NB4 (cell line): Measurements from ENCODE around the gene C1QTNF1.

Experiments used
- DNase-seq: peaks from one replicate; pipeline ENCODE4 v3.0.0; 2010; ENCODE audit warnings: low read depth
- H3K4me3 ChIP-seq: one replicate; pipeline ENCODE4 v1.5.1; 2011; ENCODE audit warnings: mild to moderate bottlenecking, low read depth, low read length, moderate library complexity
- MYC ChIP-seq: IDR thresholded peaks from 2 replicates; pipeline ENCODE4 v1.6.1; 2011; ENCODE audit warnings: low read depth, low read length
- POLR2A ChIP-seq: IDR thresholded peaks from 2 replicates; pipeline ENCODE4 v1.6.1; 2011; ENCODE audit warnings: mild to moderate bottlenecking; ENCODE audit not compliant: insufficient read length; ENCODE audit errors: extremely low read depth
- TF ChIP-seq, protein P1 (sequence below): IDR thresholded peaks from one replicate; pipeline ENCODE4 v1.5.1; 2012; ENCODE audit warnings: low read depth, low read length
- TF ChIP-seq, protein P2 (sequence below): IDR thresholded peaks from 2 replicates; pipeline ENCODE4 v1.6.1; 2011; ENCODE audit warnings: low read depth, low read length

Gene C1QTNF1

DNA sequence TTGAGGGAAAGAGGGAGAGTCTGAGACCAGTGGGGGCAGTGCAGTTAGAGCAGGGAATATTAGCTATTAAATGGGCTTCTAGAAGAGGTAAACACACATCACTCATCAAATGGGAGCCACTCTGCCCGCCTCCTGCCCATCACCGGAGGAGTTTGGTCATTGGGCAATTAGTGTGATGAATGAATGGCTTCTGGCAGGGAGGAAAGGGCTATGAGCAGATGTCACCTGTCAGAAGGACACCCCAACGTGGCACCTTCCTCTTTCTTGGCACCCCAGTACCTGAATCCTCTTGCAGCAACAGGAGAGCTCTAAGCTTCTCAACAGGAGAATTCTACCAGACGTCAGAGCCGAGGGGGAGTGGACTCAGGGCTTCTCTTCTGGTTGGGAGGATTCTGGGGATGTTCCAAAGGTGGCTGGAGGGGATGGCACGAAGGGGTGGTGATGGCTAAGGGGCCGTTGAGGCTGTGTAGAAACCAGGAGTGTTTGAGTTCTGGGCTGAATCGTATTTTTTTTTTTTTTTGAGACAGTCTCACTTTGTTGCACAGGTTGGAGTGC, 11.0 kb downstream of the C1QTNF1 start:
- TF ChIP-seq, protein P1, sequence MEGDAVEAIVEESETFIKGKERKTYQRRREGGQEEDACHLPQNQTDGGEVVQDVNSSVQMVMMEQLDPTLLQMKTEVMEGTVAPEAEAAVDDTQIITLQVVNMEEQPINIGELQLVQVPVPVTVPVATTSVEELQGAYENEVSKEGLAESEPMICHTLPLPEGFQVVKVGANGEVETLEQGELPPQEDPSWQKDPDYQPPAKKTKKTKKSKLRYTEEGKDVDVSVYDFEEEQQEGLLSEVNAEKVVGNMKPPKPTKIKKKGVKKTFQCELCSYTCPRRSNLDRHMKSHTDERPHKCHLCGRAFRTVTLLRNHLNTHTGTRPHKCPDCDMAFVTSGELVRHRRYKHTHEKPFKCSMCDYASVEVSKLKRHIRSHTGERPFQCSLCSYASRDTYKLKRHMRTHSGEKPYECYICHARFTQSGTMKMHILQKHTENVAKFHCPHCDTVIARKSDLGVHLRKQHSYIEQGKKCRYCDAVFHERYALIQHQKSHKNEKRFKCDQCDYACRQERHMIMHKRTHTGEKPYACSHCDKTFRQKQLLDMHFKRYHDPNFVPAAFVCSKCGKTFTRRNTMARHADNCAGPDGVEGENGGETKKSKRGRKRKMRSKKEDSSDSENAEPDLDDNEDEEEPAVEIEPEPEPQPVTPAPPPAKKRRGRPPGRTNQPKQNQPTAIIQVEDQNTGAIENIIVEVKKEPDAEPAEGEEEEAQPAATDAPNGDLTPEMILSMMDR = no peak
- TF ChIP-seq MYC = no peak
- TF ChIP-seq POLR2A = no peak
- TF ChIP-seq, protein P2, sequence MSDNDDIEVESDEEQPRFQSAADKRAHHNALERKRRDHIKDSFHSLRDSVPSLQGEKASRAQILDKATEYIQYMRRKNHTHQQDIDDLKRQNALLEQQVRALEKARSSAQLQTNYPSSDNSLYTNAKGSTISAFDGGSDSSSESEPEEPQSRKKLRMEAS = no peak
- no peak for DNase-seq

GRCh38 chr17:79035686-79036085, 11.7 kb downstream of the C1QTNF1 start:
- H3K4me3 ChIP-seq = no peak overlapping the region
- TF ChIP-seq, protein P1 = no peak
- TF ChIP-seq MYC (no peak), POLR2A (no peak)
- TF ChIP-seq, protein P2 = no peak
- DNase-seq = no peak

More for the DNA sequence above, 11.0 kb downstream of the C1QTNF1 start:
- no peak overlapping the region for H3K4me3 ChIP-seq

DNA sequence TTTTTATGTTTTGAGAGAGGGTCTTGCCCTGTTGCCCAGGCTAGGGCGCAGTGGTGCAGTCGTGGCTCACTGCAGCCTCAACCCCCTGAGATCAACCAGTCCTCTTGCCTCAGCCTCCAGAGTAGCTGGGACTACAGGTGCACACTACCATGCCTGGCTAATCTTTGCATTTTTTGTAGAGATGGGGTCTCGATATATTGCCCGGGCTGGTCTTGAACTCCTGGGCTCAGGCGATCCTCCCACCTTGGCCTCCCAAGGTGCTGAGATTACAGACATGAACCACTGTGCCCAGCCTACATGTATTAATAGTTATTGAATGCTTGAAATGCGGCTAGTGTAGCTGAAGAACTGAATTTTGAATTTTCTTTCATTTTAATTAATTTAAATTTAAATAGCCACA, 12.2 kb downstream of the C1QTNF1 start:
- no peak for DNase-seq
- TF ChIP-seq, protein P1 = no peak
- TF ChIP-seq, protein P2 = no peak
- TF ChIP-seq POLR2A (no peak), MYC (no peak)
- no peak overlapping the region for H3K4me3 ChIP-seq

DNA sequence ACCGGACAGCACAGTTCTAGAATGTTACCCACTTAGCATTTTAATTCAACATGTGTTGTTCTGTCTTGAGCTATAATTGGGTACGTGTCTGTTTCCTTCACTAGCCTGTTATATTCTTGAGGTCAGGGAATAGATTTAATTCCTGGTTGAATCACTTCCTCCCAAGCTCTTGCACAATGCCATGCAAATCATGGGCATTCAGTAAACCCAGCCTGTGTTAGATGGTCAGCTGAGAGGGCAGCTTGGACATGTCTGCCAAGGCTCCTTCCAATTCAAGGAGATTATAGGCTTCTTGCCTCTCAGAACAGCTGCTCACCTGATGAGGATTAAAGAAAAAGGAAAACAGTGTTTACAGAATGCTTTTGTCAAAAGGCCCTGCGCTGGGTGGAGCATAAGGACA, 12.6 kb downstream of the C1QTNF1 start:
- peak; percentile 27 for DNase-seq
- H3K4me3 ChIP-seq = no peak overlapping the region
- TF ChIP-seq POLR2A = no peak
- TF ChIP-seq MYC = no peak
- TF ChIP-seq, protein P1 = no peak
- TF ChIP-seq, protein P2 = no peak

DNA sequence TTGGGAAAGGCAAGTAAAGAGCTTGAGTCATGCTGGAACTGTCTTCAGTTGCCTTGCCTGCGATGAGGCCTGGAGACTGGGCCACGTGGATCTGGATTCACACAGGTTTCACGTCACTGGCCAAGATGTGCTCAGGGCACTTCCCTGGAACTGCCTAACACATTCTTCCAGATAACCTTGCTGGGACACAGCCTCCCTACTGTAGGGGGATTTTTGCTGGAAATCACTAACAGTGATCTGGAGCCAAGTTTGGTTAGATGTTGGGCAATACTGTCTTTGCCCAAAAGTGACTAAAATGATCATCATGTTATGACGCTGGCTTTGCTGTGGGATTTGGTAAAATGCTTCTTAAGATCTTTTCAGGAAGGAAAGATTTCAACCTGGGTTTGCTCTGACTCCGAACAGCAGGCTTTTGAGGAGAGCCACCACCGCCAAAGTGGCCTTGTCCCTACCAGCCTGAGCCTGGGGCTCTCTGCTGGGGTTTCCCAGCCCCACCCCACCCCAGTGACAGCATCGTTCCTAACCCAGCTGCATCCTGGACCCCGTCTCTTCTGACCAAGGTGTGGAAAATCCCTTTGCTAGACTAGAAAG, 14.7 kb downstream of the C1QTNF1 start:
- H3K4me3 ChIP-seq = no peak overlapping the region
- no peak for DNase-seq

More for the DNA sequence above, 14.7 kb downstream of the C1QTNF1 start:
- no peak for TF ChIP-seq POLR2A
- TF ChIP-seq, protein P1 = no peak
- TF ChIP-seq, protein P2 = no peak
- no peak for TF ChIP-seq MYC
